A172 (cell line): ENCODE data around the gene ALPK1. TPM values are rescaled to one million over a fixed set of nuclear protein-coding genes. Genes with fewer than 3 reads are reported as not detected.
"Not testable (repeated sequence)": the region's sequence is repeated elsewhere in the genome, so short reads cannot be mapped to it uniquely, and the experiment has no call there.

Experiments used
- DNase-seq: peaks from one replicate; pipeline ENCODE4 v3.0.0-alpha.2; 2015; ENCODE audit warnings: low spot score
- total RNA-seq: library from RNA; depleted of rRNA; stranded (reverse); fragments of >200 nt; shearing (Covaris generic); gene quantifications from 2 replicates; pipeline ENCODE4 v1.2.3, GENCODE V29; 2014; rRNA removed

Gene ALPK1
- 8.8 and 11.6 TPM in 2 replicates for total RNA-seq

- peak; percentile 81 for DNase-seq
These were observed at the start of gene ALPK1 for GRCh38 chr4:112296949-112297880. Gene ALPK1, plus strand, starts transcription at chr4:112297369.

GRCh38 chr4:112251019-112251643 lies 46.0 kb upstream of the ALPK1 start:
- no peak for DNase-seq

GRCh38 chr4:112252234-112252633 lies 44.9 kb upstream of the ALPK1 start:
- no peak for DNase-seq

- DNase-seq = no peak
These were observed 43.7 kb upstream of the ALPK1 start for GRCh38 chr4:112253382-112254000.

GRCh38 chr4:112257098-112257497 lies 40.1 kb upstream of the ALPK1 start:
- no peak for DNase-seq

- DNase-seq = no peak
These were observed 30.3 kb upstream of the ALPK1 start for GRCh38 chr4:112266823-112267222.

- DNase-seq = no peak
These were observed 27.1 kb upstream of the ALPK1 start for GRCh38 chr4:112270051-112270450.

- DNase-seq = no peak
These were observed 26.3 kb upstream of the ALPK1 start for GRCh38 chr4:112270640-112271421.

GRCh38 chr4:112272292-112272691 lies 24.9 kb upstream of the ALPK1 start:
- DNase-seq = no peak

- no peak for DNase-seq
These were observed 22.2 kb upstream of the ALPK1 start for GRCh38 chr4:112274959-112275358.

- DNase-seq = no peak
These were observed 21.1 kb upstream of the ALPK1 start for GRCh38 chr4:112276113-112276512.

GRCh38 chr4:112277220-112277619 lies 19.9 kb upstream of the ALPK1 start:
- DNase-seq = no peak

GRCh38 chr4:112277705-112278448 lies 19.3 kb upstream of the ALPK1 start:
- no peak for DNase-seq

GRCh38 chr4:112279025-112279881 lies 17.9 kb upstream of the ALPK1 start:
- no peak for DNase-seq

GRCh38 chr4:112279882-112280315 lies 17.3 kb upstream of the ALPK1 start:
- DNase-seq = no peak

- DNase-seq = no peak
These were observed 16.6 kb upstream of the ALPK1 start for GRCh38 chr4:112280386-112281056.

- not testable (repeated sequence) for DNase-seq
These were observed 15.2 kb upstream of the ALPK1 start for GRCh38 chr4:112281895-112282398.

GRCh38 chr4:112282860-112283667 lies 14.1 kb upstream of the ALPK1 start:
- no peak for DNase-seq
